HEK293T (cell line): ENCODE measurements around the gene RPL10.

Experiments used
- ARNT ChIP-seq: fragments of 450-650 bp; IDR thresholded peaks from 2 replicates; pipeline ENCODE4 v1.6.1; 2017; ENCODE audit warnings: mild to moderate bottlenecking
- BHLHE40 ChIP-seq: fragments of 450-650 bp; IDR thresholded peaks from 2 replicates; pipeline ENCODE4 v1.6.1; 2016; ENCODE audit warnings: mild to moderate bottlenecking, moderate library complexity, borderline replicate concordance
- ELF4 ChIP-seq: fragments of 450-650 bp; IDR thresholded peaks from 2 replicates; pipeline ENCODE4 v1.6.1; 2017; ENCODE audit warnings: antibody characterized with exemption
- FOXA1 ChIP-seq: fragments of 450-650 bp; IDR thresholded peaks from 2 replicates; pipeline ENCODE4 v1.6.1; 2016; ENCODE audit warnings: mild to moderate bottlenecking
- FOXK2 ChIP-seq: fragments of 450-650 bp; IDR thresholded peaks from 2 replicates; pipeline ENCODE4 v1.6.1; 2016; ENCODE audit warnings: mild to moderate bottlenecking
- FOXM1 ChIP-seq: fragments of 450-650 bp; IDR thresholded peaks from 2 replicates; pipeline ENCODE4 v1.6.1; 2017; ENCODE audit warnings: mild to moderate bottlenecking, borderline replicate concordance
- HDGF ChIP-seq: fragments of 450-650 bp; IDR thresholded peaks from 2 replicates; pipeline ENCODE4 v1.6.1; 2017; ENCODE audit warnings: antibody characterized with exemption, borderline replicate concordance
- LEF1 ChIP-seq: fragments of 450-650 bp; IDR thresholded peaks from 2 replicates; pipeline ENCODE4 v1.6.1; 2017; ENCODE audit warnings: mild to moderate bottlenecking, borderline replicate concordance
- NFRKB ChIP-seq: fragments of 450-650 bp; IDR thresholded peaks from 2 replicates; pipeline ENCODE4 v1.6.1; 2016; ENCODE audit warnings: mild to moderate bottlenecking, moderate library complexity
- SP1 ChIP-seq: fragments of 450-650 bp; IDR thresholded peaks from 2 replicates; pipeline ENCODE4 v1.6.1; 2017
- TARDBP ChIP-seq: fragments of 450-650 bp; IDR thresholded peaks from 2 replicates; pipeline ENCODE4 v1.6.1; 2016

DNA sequence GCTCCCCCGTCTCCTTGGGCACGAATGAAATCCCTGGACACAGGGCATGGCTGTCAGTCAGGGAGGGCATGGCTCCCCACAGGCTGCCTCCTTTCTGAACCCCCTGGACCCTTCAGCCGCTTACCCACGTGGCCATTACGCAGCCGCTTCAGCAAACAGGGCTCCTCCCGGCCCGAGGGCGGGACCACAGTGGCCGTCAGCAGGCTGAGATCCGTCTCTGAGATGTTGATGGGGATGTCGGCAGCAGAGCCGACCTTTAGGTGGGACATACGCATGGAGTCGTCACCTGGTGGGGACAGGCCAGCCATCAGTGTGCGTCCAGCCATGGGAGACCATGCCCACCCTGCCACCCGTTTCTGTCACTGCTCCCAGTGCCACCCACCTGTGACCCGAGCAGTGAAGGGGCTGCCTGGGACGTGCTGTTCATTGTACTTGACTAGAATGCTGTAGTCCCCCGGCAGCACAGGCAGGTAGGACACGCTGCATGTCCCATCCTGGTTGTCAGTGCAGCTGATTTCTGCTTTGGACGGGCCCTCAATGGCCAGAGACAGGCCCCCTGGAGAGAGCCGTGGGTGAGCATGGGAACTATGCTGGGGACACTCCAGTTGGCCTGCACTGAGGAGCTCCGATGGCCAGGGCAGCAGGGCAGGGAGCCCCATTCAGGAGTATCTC lies 44.9 kb upstream of the RPL10 start:
- no peak for TF ChIP-seq ELF4
- no peak for TF ChIP-seq ARNT
- TF ChIP-seq TARDBP = no peak
- no peak for TF ChIP-seq FOXA1
- TF ChIP-seq SP1 = no peak
- no peak for TF ChIP-seq FOXM1
- no peak for TF ChIP-seq HDGF
- no peak for TF ChIP-seq NFRKB
- TF ChIP-seq BHLHE40 = no peak
- TF ChIP-seq LEF1 = no peak
- TF ChIP-seq FOXK2 = no peak
